ENCODE data around the gene VAV2.
A peak's percentile ranks its signal among the peaks of the same experiment; 100 is the strongest.

Gene VAV2

GRCh38 chr9:133891741-133892140 is 100.4 kb downstream of the VAV2 start:
- ATAC-seq, result no peak
- no peak for TF ChIP-seq RARB (CRISPR knock-in tag; IDR thresholded peaks at IDR 0.05)
- no peak for TF ChIP-seq TOX (CRISPR knock-in tag; IDR thresholded peaks at IDR 0.05; ENCODE audit: borderline replicate concordance)
- no peak for TF ChIP-seq ARNTL (CRISPR knock-in tag; IDR thresholded peaks at IDR 0.05; ENCODE audit: borderline replicate concordance, low read depth)
- no peak for TF ChIP-seq ZNF70 (CRISPR knock-in tag; IDR thresholded peaks at IDR 0.05)
- TF ChIP-seq PPARA (CRISPR knock-in tag; IDR thresholded peaks at IDR 0.05; ENCODE audit: borderline replicate concordance), result no peak
- TF ChIP-seq ZNF565 (CRISPR knock-in tag; conservative IDR thresholded peaks at IDR 0.05; ENCODE audit: low read depth), result no peak
- TF ChIP-seq CREB5 (CRISPR knock-in tag; IDR thresholded peaks at IDR 0.05; ENCODE audit: low read depth), result no peak
- no peak for TF ChIP-seq ZFP3 (CRISPR knock-in tag; IDR thresholded peaks at IDR 0.05)
- no peak for TF ChIP-seq TSHZ2 (CRISPR knock-in tag; IDR thresholded peaks at IDR 0.05)

GRCh38 chr9:133890583-133890982 is 101.5 kb downstream of the VAV2 start:
- no peak for ATAC-seq
- TF ChIP-seq ZNF565 (CRISPR knock-in tag; conservative IDR thresholded peaks at IDR 0.05; ENCODE audit: low read depth) (no peak), TCF4 (CRISPR knock-in tag; IDR thresholded peaks at IDR 0.05; ENCODE audit: borderline replicate concordance) (no peak), GLIS3 (CRISPR knock-in tag; IDR thresholded peaks at IDR 0.05) (no peak), ARNTL (CRISPR knock-in tag; IDR thresholded peaks at IDR 0.05; ENCODE audit: borderline replicate concordance, low read depth) (no peak)

- peak; percentile 51 for ATAC-seq
- TF ChIP-seq POU6F1 (CRISPR knock-in tag; IDR thresholded peaks at IDR 0.05; ENCODE audit: borderline replicate concordance, low read depth), result no peak
- no peak for TF ChIP-seq CSRNP3 (CRISPR knock-in tag; IDR thresholded peaks at IDR 0.05)
- TF ChIP-seq ESRRG (CRISPR knock-in tag; IDR thresholded peaks at IDR 0.05), result no peak
- TF ChIP-seq OSR1 (CRISPR knock-in tag; IDR thresholded peaks at IDR 0.05), result no peak
- no peak for TF ChIP-seq TCF4 (CRISPR knock-in tag; IDR thresholded peaks at IDR 0.05; ENCODE audit: borderline replicate concordance)
- no peak for TF ChIP-seq PATZ1 (CRISPR knock-in tag; IDR thresholded peaks at IDR 0.05; ENCODE audit: borderline replicate concordance)
- no peak for TF ChIP-seq TOX (CRISPR knock-in tag; IDR thresholded peaks at IDR 0.05; ENCODE audit: borderline replicate concordance)
- TF ChIP-seq ZNF70 (CRISPR knock-in tag; IDR thresholded peaks at IDR 0.05), result no peak
These were observed 102.4 kb downstream of the VAV2 start for GRCh38 chr9:133889584-133890301.

GRCh38 chr9:133888809-133889491 is 103.2 kb downstream of the VAV2 start:
- no peak for ATAC-seq
- TF ChIP-seq ZNF70 (CRISPR knock-in tag; IDR thresholded peaks at IDR 0.05) (no peak), ISL1 (CRISPR knock-in tag; IDR thresholded peaks at IDR 0.05) (no peak), RARB (CRISPR knock-in tag; IDR thresholded peaks at IDR 0.05) (no peak), PPARA (CRISPR knock-in tag; IDR thresholded peaks at IDR 0.05; ENCODE audit: borderline replicate concordance) (no peak), BACH2 (CRISPR knock-in tag; IDR thresholded peaks at IDR 0.05; ENCODE audit: borderline replicate concordance) (no peak), ZC3H10 (CRISPR knock-in tag; IDR thresholded peaks at IDR 0.05) (no peak), SNAI2 (CRISPR knock-in tag; IDR thresholded peaks at IDR 0.05) (no peak), TOX (CRISPR knock-in tag; IDR thresholded peaks at IDR 0.05; ENCODE audit: borderline replicate concordance) (no peak)
